ENCODE measurements around the gene RAB30.

DNA sequence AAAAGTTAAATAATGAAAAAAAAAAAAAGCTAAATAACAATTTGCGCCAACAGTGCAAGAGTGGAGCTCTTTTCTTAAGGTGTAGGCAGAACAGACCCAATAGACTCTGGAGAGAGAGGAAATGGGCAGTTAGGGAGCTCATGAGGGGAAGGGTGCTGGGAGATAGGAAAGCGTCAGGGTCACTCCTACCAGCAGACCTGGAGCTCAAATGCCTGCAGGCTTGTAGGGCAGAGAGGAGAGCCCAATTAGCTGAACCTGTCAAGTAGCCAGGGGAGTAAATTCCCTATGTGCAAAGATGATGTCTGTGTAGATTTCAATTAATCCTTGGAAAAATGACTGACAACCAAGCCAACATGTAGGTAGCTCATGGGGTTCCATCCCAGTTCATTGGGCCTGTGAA is 73.0 kb downstream of the RAB30 start:
- TF ChIP-seq POLR2A (IDR thresholded peaks at IDR 0.05) (no peak), CTCF (IDR thresholded peaks at IDR 0.05) (no peak)
